Ovary (tissue), 9 donors: ENCODE results near the gene HTR1D. TPM values are rescaled to one million over a fixed set of nuclear protein-coding genes. Genes with fewer than 3 reads are reported as not detected.

Source experiments
- DNase-seq, 5 donors: peaks; one replicate each; pipeline ENCODE4 v3.0.0-alpha.2; 2019 to 2020
- H3K27ac ChIP-seq, 2 donors: fragments of 200-600 bp; one replicate each; pipeline versions ENCODE4 v1.5.1 to v1.8.0; 2019 to 2022
- H3K27me3 ChIP-seq: fragments of 200-600 bp; one replicate; pipeline ENCODE4 v1.8.0; 2022
- H3K36me3 ChIP-seq: fragments of 200-600 bp; sonication (generic); one replicate; pipeline ENCODE4 v1.5.1; 2019
- H3K4me1 ChIP-seq: one replicate; pipeline ENCODE4 v1.8.1; 2013; ENCODE audit warnings: mild to moderate bottlenecking, moderate library complexity; ENCODE audit not compliant: insufficient read depth
- H3K4me3 ChIP-seq: fragments of 200-600 bp; sonication (generic); one replicate; pipeline ENCODE4 v1.5.1; 2017
- H3K9me3 ChIP-seq, 2 donors: fragments of 200-600 bp in 1 of 2; sonication (generic) in 1 of 2; one replicate each; pipeline versions ENCODE4 v1.5.1 to v1.8.1; 2013 to 2019; ENCODE audit warnings: mild to moderate bottlenecking in 1 of 2, moderate library complexity in 1 of 2
- CTCF ChIP-seq, 3 donors: fragments of 450-650 bp in 2 of 3; fragments of 200-600 bp in 1 of 3; IDR thresholded peaks; one replicate each; pipeline versions ENCODE4 v1.5.1 to v1.8.0; 2016 to 2022; ENCODE audit warnings: antibody characterized with exemption in 3 of 3, mild to moderate bottlenecking in 1 of 3
- EP300 ChIP-seq: sonication (generic); formaldehyde crosslinking; IDR thresholded peaks from one replicate; pipeline ENCODE4 v1.6.1; 2017; ENCODE audit warnings: antibody characterized with exemption
- POLR2A ChIP-seq: fragments of 450-650 bp; IDR thresholded peaks from one replicate; pipeline ENCODE4 v1.6.1; 2017; ENCODE audit warnings: antibody characterized with exemption, mild to moderate bottlenecking, moderate library complexity
- WGBS, 3 donors: extraction: QIAGEN DNeasy Blood & Tissue Kit in 1 of 3; methylation state at CpG; one replicate each; pipeline versions ENCODE4 v1.1.5 to v1.1.7; 2013 to 2017; 5-methylcytosine and 5-hydroxymethylcytosine counted together
- intact Hi-C, 4 donors: fragments of 100-400 bp; cut with DNase I; formaldehyde crosslinking; loops; one replicate each; pipeline versions ENCODE4 v1.11.0 to v1.15.1; 2022 to 2023
- polyA plus RNA-seq, 2 donors: library from polyadenylated mRNA; stranded (reverse); fragments of 200-250 nt in 1 of 2; fragments of 350-450 nt in 1 of 2; fragmentation: Illumina TruSeq in 1 of 2; extraction: RNeasy Lipid Tissue Mini Kit (QIAGEN cat#74804) in 1 of 2; gene quantifications; one replicate each; pipeline ENCODE4 v1.2.3, GENCODE V29; 2013 to 2014
- small RNA-seq: library from RNA; depleted of rRNA; stranded (forward); fragments of <200 nt; gene quantifications from one replicate; pipeline ENCODE3, GENCODE V24; 2016
- total RNA-seq, 7 donors: library from RNA; depleted of rRNA in 2 of 7; stranded (reverse); fragments of >200 nt in 2 of 7; fragmentation: NEBNext Ultra II Directional in 3 of 7; extraction: Animal tissue kit (Norgen Biotek cat#: 25700) in 3 of 7; gene quantifications; one replicate each; pipeline versions ENCODE4 v1.1.0 to v1.2.4, GENCODE V29; 2016 to 2023
- donor health status: DM: no; HTN: no; CAD: no; lungs with moderate emphysema.
- donor health status: DM: no; HTN: no; CAD: no.
- donor health status: Bipolar disorder and iron deficiency.
- donor health status: DM: yes; HTN: yes; CAD: no.
- donor health status: DM: no; HTN: no; CAD: no.
- donor health status: DM: yes; HTN: yes; CAD: no.

Gene HTR1D
- total and polyA plus RNA-seq, 9 donors, result 0.05 to 0.80 (median 0.10) TPM; not detected in 5

- TF ChIP-seq CTCF (IDR thresholded peaks at IDR 0.05) (no peak), POLR2A (no peak), EP300 (no peak)
Observed at GRCh38 chr1:23150742-23151141, 66.6 kb downstream of the HTR1D start.

GRCh38 chr1:23150125-23150524 is 67.2 kb downstream of the HTR1D start:
- Histone ChIP-seq H3K27ac (no peak overlapping the region), H3K4me1 (no peaks in the 10 kb centered on the region), H3K9me3 (no peaks in the 10 kb centered on the region), H3K27me3 (no peaks in the 10 kb centered on the region), H3K4me3 (no peak overlapping the region), H3K36me3 (no peaks in the 10 kb centered on the region)
- intact Hi-C loops, result no loop called here
- WGBS, 3 donors, result 78 to 80% (median 78%) methylated on average over 2 of the region's 2 CpGs
- TF ChIP-seq POLR2A (no peak), CTCF (IDR thresholded peaks at IDR 0.05) (no peak), EP300 (no peak)
- no peak for DNase-seq

More at GRCh38 chr1:23150742-23151141, 66.6 kb downstream of the HTR1D start:
- Histone ChIP-seq H3K4me3 (no peak overlapping the region), H3K27me3 (no peaks in the 10 kb centered on the region), H3K36me3 (no peaks in the 10 kb centered on the region), H3K4me1 (no peaks in the 10 kb centered on the region), H3K27ac (no peak overlapping the region), H3K9me3 (no peaks in the 10 kb centered on the region)
- intact Hi-C loops, result no loop called here
- DNase-seq, result no peak
- 86 to 90% (median 88%) methylated on average over 5 of the region's 5 CpGs for WGBS, 3 donors

GRCh38 chr1:23149114-23149513 is 68.2 kb downstream of the HTR1D start:
- Histone ChIP-seq H3K27me3 (no peaks in the 10 kb centered on the region), H3K9me3 (no peaks in the 10 kb centered on the region), H3K36me3 (no peaks in the 10 kb centered on the region), H3K4me1 (no peaks in the 10 kb centered on the region), H3K4me3 (no peak overlapping the region), H3K27ac (no peak overlapping the region)
- TF ChIP-seq EP300 (no peak), CTCF (IDR thresholded peaks at IDR 0.05) (no peak), POLR2A (no peak)
- intact Hi-C loops, result no loop called here
- DNase-seq, result no peak
- 64 to 71% (median 67%) methylated on average over 1 of the region's 1 CpG for WGBS, 3 donors

- H3K27ac ChIP-seq, result no peak overlapping the region
- intact Hi-C loops, result no loop called here
Observed at GRCh38 chr1:23148084-23148483, 69.2 kb downstream of the HTR1D start.

More at GRCh38 chr1:23148084-23148483, 69.2 kb downstream of the HTR1D start:
- Histone ChIP-seq H3K9me3 (no peaks in the 10 kb centered on the region), H3K36me3 (no peaks in the 10 kb centered on the region), H3K27me3 (no peaks in the 10 kb centered on the region), H3K4me1 (no peaks in the 10 kb centered on the region), H3K4me3 (no peak overlapping the region)
- TF ChIP-seq EP300, result no peak
- TF ChIP-seq POLR2A, result no peak
- no peak for TF ChIP-seq CTCF (IDR thresholded peaks at IDR 0.05)
- 59 to 70% (median 65%) methylated on average over 4 of the region's 4 CpGs for WGBS, 3 donors
- no peak for DNase-seq

Small RNA genes within 50 kb of the gene (small RNA-seq; reads per million reads assigned to genes)
- gene RNU6-135P, result not detected
- gene RNU6-514P, result not detected

Other genes starting within 250 kb of the HTR1D start
- not detected for gene LACTBL1, start 244.6 kb downstream of the HTR1D start, total RNA-seq
- not detected for gene LACTBL1, start 244.6 kb downstream of the HTR1D start, polyA plus RNA-seq
- gene TEX46, start 201.7 kb downstream of the HTR1D start, total RNA-seq, result not detected
- gene TEX46, start 201.7 kb downstream of the HTR1D start, polyA plus RNA-seq, result not detected
- 10 to 100 TPM; 56.1 to 76.1 (median 65.7) TPM for gene KDM1A, start 198.0 kb downstream of the HTR1D start, total RNA-seq
- 10 to 100 TPM; 45.7 to 69.5 TPM for gene KDM1A, start 198.0 kb downstream of the HTR1D start, polyA plus RNA-seq
- 10 to 100 TPM in 6 of 7 donors, 1 to 10 TPM in 1; 9.4 to 30.7 (median 23.2) TPM for gene LUZP1, start 48.6 kb downstream of the HTR1D start, total RNA-seq
- 10 to 100 TPM in 1 of 2 donors, 1 to 10 TPM in 1; 6.8 to 28.5 TPM for gene LUZP1, start 48.6 kb downstream of the HTR1D start, polyA plus RNA-seq
- 100 to 1,000 TPM in 5 of 7 donors, 10 to 100 TPM in 2; 55.9 to 173 (median 153) TPM for gene HNRNPR, start 126.8 kb upstream of the HTR1D start, total RNA-seq
- gene HNRNPR, start 126.8 kb upstream of the HTR1D start, polyA plus RNA-seq, result 100 to 1,000 TPM in 1 of 2 donors, 10 to 100 TPM in 1; 70.6 to 107 TPM
- gene ZNF436, start 152.3 kb upstream of the HTR1D start, total RNA-seq, result 10 to 100 TPM; 16.5 to 42.6 (median 23.5) TPM
- gene ZNF436, start 152.3 kb upstream of the HTR1D start, polyA plus RNA-seq, result 10 to 100 TPM; 17.2 to 43.1 TPM
- 100 to 1,000 TPM in 3 of 7 donors, 10 to 100 TPM in 4; 42.0 to 153 (median 79.7) TPM for gene TCEA3, start 207.2 kb upstream of the HTR1D start, total RNA-seq
- 10 to 100 TPM; 72.5 to 73.8 TPM for gene TCEA3, start 207.2 kb upstream of the HTR1D start, polyA plus RNA-seq